DOHH2 (cell line): Measurements from ENCODE around the gene SLC9C2.

Experiments used
- H3F3A ChIP-seq: fragments of 200-600 bp; sonication (generic), shearing (Covaris generic); 2 replicates; pipeline ENCODE4 v1.6.0; 2016; ENCODE audit warnings: antibody characterized with exemption, mild to moderate bottlenecking; ENCODE audit not compliant: control insufficient read depth, insufficient read depth
- H3K27ac ChIP-seq: fragments of 200-600 bp; sonication (generic); 2 replicates; pipeline ENCODE4 v1.5.1; 2014; ENCODE audit warnings: low read depth, mild to moderate bottlenecking, low read length, moderate library complexity
- H3K27me3 ChIP-seq: fragments of 200-600 bp; sonication (generic); 2 replicates; pipeline ENCODE4 v1.6.1; 2014; ENCODE audit warnings: mild to moderate bottlenecking, low read length, mixed read lengths; ENCODE audit not compliant: control insufficient read depth
- H3K36me3 ChIP-seq: fragments of 200-600 bp; sonication (generic); 2 replicates; pipeline ENCODE4 v1.6.1; 2014; ENCODE audit warnings: mild to moderate bottlenecking, low read length, moderate library complexity, mixed read lengths; ENCODE audit not compliant: control insufficient read depth
- H3K4me1 ChIP-seq: fragments of 200-600 bp; sonication (generic); 2 replicates; pipeline ENCODE4 v1.6.1; 2014; ENCODE audit warnings: mild to moderate bottlenecking, low read length, mixed read lengths; ENCODE audit not compliant: control insufficient read depth
- H3K4me2 ChIP-seq: fragments of 200-600 bp; sonication (generic); 2 replicates; pipeline ENCODE4 v1.6.0; 2014; ENCODE audit warnings: mild to moderate bottlenecking, low read length, moderate library complexity
- H3K4me3 ChIP-seq: fragments of 200-600 bp; sonication (generic); 2 replicates; pipeline ENCODE4 v1.5.1; 2014; ENCODE audit warnings: mild to moderate bottlenecking, low read length, mixed read lengths
- H3K79me2 ChIP-seq: fragments of 200-600 bp; sonication (generic); 2 replicates; pipeline ENCODE4 v1.6.1; 2014; ENCODE audit warnings: mild to moderate bottlenecking, low read length, mixed read lengths; ENCODE audit not compliant: control insufficient read depth
- H3K9me2 ChIP-seq: fragments of 200-600 bp; sonication (generic); replicated peaks from 2 replicates; pipeline ENCODE4 v1.6.1; 2014; ENCODE audit warnings: mild to moderate bottlenecking, low read length, mixed read lengths; ENCODE audit not compliant: control insufficient read depth
- H3K9me3 ChIP-seq: fragments of 200-600 bp; sonication (generic); 2 replicates; pipeline ENCODE4 v1.6.1; 2014; ENCODE audit warnings: antibody characterized with exemption, low read length, mixed read lengths; ENCODE audit not compliant: control insufficient read depth, insufficient read depth
- H4K20me1 ChIP-seq: fragments of 200-600 bp; sonication (generic); 2 replicates; pipeline ENCODE4 v1.6.0; 2014; ENCODE audit warnings: low read depth, mild to moderate bottlenecking, antibody characterized with exemption, low read length, moderate library complexity; ENCODE audit not compliant: control insufficient read depth, insufficient read depth
- EZH2phosphoT487 ChIP-seq: fragments of 200-600 bp; sonication (generic); IDR thresholded peaks from 2 replicates; pipeline ENCODE4 v1.6.1; 2017; ENCODE audit warnings: borderline replicate concordance, mild to moderate bottlenecking, antibody characterized with exemption, low read length, moderate library complexity, mixed read lengths
- TF ChIP-seq, protein P1 (sequence below): fragments of 200-600 bp; sonication (generic); IDR thresholded peaks from one replicate; pipeline ENCODE4 v1.5.1; 2014; ENCODE audit warnings: antibody characterized with exemption, mild to moderate bottlenecking, low read depth, low read length; ENCODE audit not compliant: poor library complexity, severe bottlenecking

Gene SLC9C2

DNA sequence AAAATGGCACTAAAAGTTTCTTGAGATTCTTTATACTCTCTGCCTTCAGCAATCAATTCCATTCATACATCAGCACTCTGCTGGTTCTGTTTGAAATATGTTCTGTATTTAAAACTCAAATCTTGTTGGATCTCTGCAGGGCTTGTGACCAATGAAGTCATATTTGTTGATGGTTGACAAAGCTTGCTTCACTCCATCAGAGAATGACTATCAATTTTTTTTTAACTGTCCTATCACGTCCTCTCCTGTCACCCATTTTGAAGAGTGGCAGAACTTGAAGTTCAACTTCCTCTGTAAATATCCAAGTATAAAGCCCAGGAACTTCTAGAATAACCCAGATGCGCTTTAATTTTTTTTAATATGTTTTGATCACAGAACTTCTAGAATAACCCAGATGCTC, 114.9 kb downstream of the SLC9C2 start:
- Histone ChIP-seq H3K4me3 (no peak overlapping the region), H3K9me3 (no peaks in the 10 kb centered on the region), H3K4me2 (no peak overlapping the region), H3K27ac (no peak overlapping the region), H3K27me3 (no peaks in the 10 kb centered on the region), H3F3A (0 out of 2 replicates have a peak, but pooled peaks cover 4% of the 10 kb centered on the region), H3K4me1 (no peaks in the 10 kb centered on the region), H3K36me3 (peaks cover 60% of the 10 kb centered on the region), H4K20me1 (no peaks in the 10 kb centered on the region), H3K79me2 (no peaks in the 10 kb centered on the region), H3K9me2 (no peaks in the 10 kb centered on the region)
- TF ChIP-seq EZH2phosphoT487: no peak
- TF ChIP-seq, protein P1, sequence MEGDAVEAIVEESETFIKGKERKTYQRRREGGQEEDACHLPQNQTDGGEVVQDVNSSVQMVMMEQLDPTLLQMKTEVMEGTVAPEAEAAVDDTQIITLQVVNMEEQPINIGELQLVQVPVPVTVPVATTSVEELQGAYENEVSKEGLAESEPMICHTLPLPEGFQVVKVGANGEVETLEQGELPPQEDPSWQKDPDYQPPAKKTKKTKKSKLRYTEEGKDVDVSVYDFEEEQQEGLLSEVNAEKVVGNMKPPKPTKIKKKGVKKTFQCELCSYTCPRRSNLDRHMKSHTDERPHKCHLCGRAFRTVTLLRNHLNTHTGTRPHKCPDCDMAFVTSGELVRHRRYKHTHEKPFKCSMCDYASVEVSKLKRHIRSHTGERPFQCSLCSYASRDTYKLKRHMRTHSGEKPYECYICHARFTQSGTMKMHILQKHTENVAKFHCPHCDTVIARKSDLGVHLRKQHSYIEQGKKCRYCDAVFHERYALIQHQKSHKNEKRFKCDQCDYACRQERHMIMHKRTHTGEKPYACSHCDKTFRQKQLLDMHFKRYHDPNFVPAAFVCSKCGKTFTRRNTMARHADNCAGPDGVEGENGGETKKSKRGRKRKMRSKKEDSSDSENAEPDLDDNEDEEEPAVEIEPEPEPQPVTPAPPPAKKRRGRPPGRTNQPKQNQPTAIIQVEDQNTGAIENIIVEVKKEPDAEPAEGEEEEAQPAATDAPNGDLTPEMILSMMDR: no peak

DNA sequence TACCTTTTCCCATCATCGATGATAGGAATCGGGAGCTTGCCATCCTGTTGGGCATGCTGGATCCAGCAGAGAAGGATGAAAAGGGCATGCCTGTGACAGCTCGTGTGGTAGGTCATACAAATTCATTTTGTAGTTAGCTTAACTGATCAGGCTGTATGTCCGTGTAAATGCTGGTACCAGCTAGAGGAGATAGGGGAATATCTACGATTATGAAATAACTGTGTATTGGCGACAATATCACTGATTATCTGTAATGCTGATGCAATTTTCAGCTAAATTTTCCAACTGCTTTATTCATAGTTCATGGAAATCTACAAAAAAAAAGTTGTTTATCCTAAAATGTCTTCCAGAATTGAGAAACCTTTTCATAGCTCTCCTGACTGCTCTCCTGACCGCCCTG, 117.5 kb downstream of the SLC9C2 start:
- Histone ChIP-seq H3K4me2 (no peak overlapping the region), H3K4me1 (no peaks in the 10 kb centered on the region), H3F3A (0 out of 2 replicates have a peak, but pooled peaks cover 4% of the 10 kb centered on the region), H3K27me3 (no peaks in the 10 kb centered on the region), H3K36me3 (peaks cover 86% of the 10 kb centered on the region), H3K79me2 (peaks cover 1% of the 10 kb centered on the region), H3K9me2 (no peaks in the 10 kb centered on the region), H3K4me3 (no peak overlapping the region), H3K9me3 (no peaks in the 10 kb centered on the region), H3K27ac (no peak overlapping the region), H4K20me1 (no peaks in the 10 kb centered on the region)
- TF ChIP-seq, protein P1: no peak
- no peak for TF ChIP-seq EZH2phosphoT487

DNA sequence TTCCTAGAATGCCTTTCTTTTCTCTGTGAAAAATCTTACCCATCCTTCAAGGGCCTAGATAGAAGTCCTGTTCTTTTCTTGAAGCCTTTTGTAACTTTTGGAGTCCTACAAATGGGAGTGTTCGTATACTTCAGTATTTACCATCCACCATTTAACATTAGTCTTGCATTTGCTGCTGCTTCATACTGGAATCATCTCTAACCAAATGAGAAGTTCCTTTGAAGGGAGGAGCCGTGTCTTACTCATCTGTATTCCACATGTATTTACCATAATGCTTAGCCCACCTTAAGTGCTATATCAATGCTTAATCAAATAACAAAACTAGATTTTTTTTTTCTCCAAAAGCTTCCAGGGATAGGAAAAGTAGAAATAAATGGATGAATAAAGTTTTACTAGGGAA, 118.6 kb downstream of the SLC9C2 start:
- Histone ChIP-seq H3K9me3 (no peaks in the 10 kb centered on the region), H3K27ac (no peak overlapping the region), H3K4me2 (no peak overlapping the region), H3K27me3 (no peaks in the 10 kb centered on the region), H3F3A (0 out of 2 replicates have a peak, but pooled peaks cover 4% of the 10 kb centered on the region), H3K4me1 (peaks cover 4% of the 10 kb centered on the region), H3K9me2 (no peaks in the 10 kb centered on the region), H4K20me1 (no peaks in the 10 kb centered on the region; the same call in 1 of the 2 replicates), H3K4me3 (no peak overlapping the region), H3K79me2 (peaks cover 12% of the 10 kb centered on the region), H3K36me3 (peaks cover 97% of the 10 kb centered on the region)
- TF ChIP-seq, protein P1: no peak
- TF ChIP-seq EZH2phosphoT487: no peak
